SJSA1 (cell line): Measurements from ENCODE around the gene ALPI. TPM values are rescaled to one million over a fixed set of nuclear protein-coding genes. Genes with fewer than 3 reads are reported as not detected.
"Not testable (repeated sequence)": the region's sequence is repeated elsewhere in the genome, so short reads cannot be mapped to it uniquely, and the experiment has no call there.

Source experiments
- DNase-seq, 2 experiments: peaks; one replicate each; pipeline ENCODE4 v3.0.0-alpha.2; 2015 to 2020; ENCODE audit warnings: low spot score in 2 of 2, low read depth in 1 of 2
- H3K27ac ChIP-seq: fragments of 250-450 bp; sonication (Bioruptor Pico); 2 replicates; pipeline ENCODE4 v1.5.1; 2020; ENCODE audit warnings: mild to moderate bottlenecking, moderate library complexity
- H3K27me3 ChIP-seq: fragments of 250-450 bp; sonication (Bioruptor Pico); replicated peaks from 2 replicates; pipeline ENCODE4 v1.5.1; 2020; ENCODE audit warnings: mild to moderate bottlenecking, moderate library complexity
- H3K36me3 ChIP-seq: fragments of 250-450 bp; sonication (Bioruptor Pico); 2 replicates; pipeline ENCODE4 v1.5.1; 2020; ENCODE audit warnings: mild to moderate bottlenecking
- H3K4me1 ChIP-seq: fragments of 250-450 bp; sonication (Bioruptor Pico); replicated peaks from 2 replicates; pipeline ENCODE4 v1.6.1; 2021; ENCODE audit warnings: mild to moderate bottlenecking
- H3K4me3 ChIP-seq: fragments of 250-450 bp; sonication (Bioruptor Pico); 2 replicates; pipeline ENCODE4 v1.5.1; 2020; ENCODE audit warnings: mild to moderate bottlenecking
- H3K9me3 ChIP-seq: fragments of 250-450 bp; sonication (Bioruptor Pico); replicated peaks from 2 replicates; pipeline ENCODE4 v1.5.1; 2020; ENCODE audit warnings: mild to moderate bottlenecking
- total RNA-seq: library from RNA; depleted of rRNA; stranded (reverse); fragments of >200 nt; shearing (Covaris generic); gene quantifications from 2 replicates; pipeline ENCODE4 v1.2.3, GENCODE V29; 2014

Gene ALPI
- total RNA-seq, 1 experiment from 2014 or later: not detected

GRCh38 chr2:232442431-232442830 lies 13.5 kb upstream of the ALPI start:
- H3K36me3 ChIP-seq, H3K4me3 ChIP-seq, H3K27me3 ChIP-seq, H3K27ac ChIP-seq, DNase-seq, H3K9me3 ChIP-seq, H3K4me1 ChIP-seq: not testable (repeated sequence)

- DNase-seq, H3K27ac ChIP-seq, H3K9me3 ChIP-seq, H3K36me3 ChIP-seq, H3K4me1 ChIP-seq, H3K27me3 ChIP-seq, H3K4me3 ChIP-seq: not testable (repeated sequence)
Measured at GRCh38 chr2:232443047-232443446, 12.9 kb upstream of the ALPI start.

- H3K27me3 ChIP-seq, DNase-seq, H3K27ac ChIP-seq, H3K4me3 ChIP-seq, H3K36me3 ChIP-seq, H3K4me1 ChIP-seq, H3K9me3 ChIP-seq: not testable (repeated sequence)
Measured at GRCh38 chr2:232443669-232444408, 12.1 kb upstream of the ALPI start.

GRCh38 chr2:232444409-232445148 lies 11.4 kb upstream of the ALPI start:
- H3K4me1 ChIP-seq: no peaks in the 10 kb centered on the region
- H3K27ac ChIP-seq: no peak overlapping the region
- no peaks in the 10 kb centered on the region; the same call in 1 of the 2 replicates for H3K27me3 ChIP-seq
- H3K9me3 ChIP-seq: no peaks in the 10 kb centered on the region
- peak; percentile 53 to 78 for DNase-seq
- H3K4me3 ChIP-seq: no peak overlapping the region
- H3K36me3 ChIP-seq: no peaks in the 10 kb centered on the region

- H3K9me3 ChIP-seq, H3K27me3 ChIP-seq, H3K4me3 ChIP-seq, H3K4me1 ChIP-seq, H3K27ac ChIP-seq, H3K36me3 ChIP-seq, DNase-seq: not testable (repeated sequence)
Measured at GRCh38 chr2:232445149-232445885, 10.6 kb upstream of the ALPI start.

GRCh38 chr2:232446266-232446777 lies 9.6 kb upstream of the ALPI start:
- H3K4me3 ChIP-seq, H3K36me3 ChIP-seq, H3K27me3 ChIP-seq, H3K4me1 ChIP-seq, H3K9me3 ChIP-seq, H3K27ac ChIP-seq, DNase-seq: not testable (repeated sequence)

GRCh38 chr2:232447091-232447620 lies 8.8 kb upstream of the ALPI start:
- no peak overlapping the region for H3K27ac ChIP-seq
- H3K36me3 ChIP-seq: no peaks in the 10 kb centered on the region
- H3K9me3 ChIP-seq: no peaks in the 10 kb centered on the region
- no peaks in the 10 kb centered on the region for H3K4me1 ChIP-seq
- no peak for DNase-seq
- peaks cover 9% of the 10 kb centered on the region; the same call in 1 of the 2 replicates for H3K27me3 ChIP-seq
- H3K4me3 ChIP-seq: no peak overlapping the region

GRCh38 chr2:232447638-232448303 lies 8.2 kb upstream of the ALPI start:
- no peaks in the 10 kb centered on the region for H3K9me3 ChIP-seq
- peak in 1 of 2 experiments; percentile 25 for DNase-seq
- H3K27me3 ChIP-seq: peaks cover 9% of the 10 kb centered on the region; the same call in 1 of the 2 replicates
- H3K4me1 ChIP-seq: no peaks in the 10 kb centered on the region
- no peak overlapping the region for H3K27ac ChIP-seq
- no peak overlapping the region for H3K4me3 ChIP-seq
- H3K36me3 ChIP-seq: no peaks in the 10 kb centered on the region

- Histone ChIP-seq H3K36me3 (no peaks in the 10 kb centered on the region), H3K27me3 (peaks cover 12% of the 10 kb centered on the region; the same call in 1 of the 2 replicates), H3K9me3 (no peaks in the 10 kb centered on the region), H3K4me1 (no peaks in the 10 kb centered on the region), H3K4me3 (no peak overlapping the region), H3K27ac (no peak overlapping the region)
- no peak for DNase-seq
Measured at GRCh38 chr2:232448304-232448690, 7.7 kb upstream of the ALPI start.

GRCh38 chr2:232449964-232450363 lies 6.0 kb upstream of the ALPI start:
- no peak overlapping the region for H3K27ac ChIP-seq
- H3K27me3 ChIP-seq: peaks cover 17% of the 10 kb centered on the region; the same call in 1 of the 2 replicates
- H3K4me3 ChIP-seq: no peak overlapping the region
- H3K36me3 ChIP-seq: no peaks in the 10 kb centered on the region
- DNase-seq: peak in 1 of 2 experiments; percentile 22
- H3K4me1 ChIP-seq: no peaks in the 10 kb centered on the region
- no peaks in the 10 kb centered on the region for H3K9me3 ChIP-seq

- not testable (repeated sequence) for H3K4me3 ChIP-seq, H3K4me1 ChIP-seq, H3K9me3 ChIP-seq, H3K27ac ChIP-seq, H3K36me3 ChIP-seq
- DNase-seq: peak in 1 of 2 experiments; percentile 25
- H3K27me3 ChIP-seq: peaks cover 20% of the 10 kb centered on the region; the same call in 1 of the 2 replicates
Measured at GRCh38 chr2:232451645-232452044, 4.3 kb upstream of the ALPI start.

- H3K9me3 ChIP-seq: no peaks in the 10 kb centered on the region
- DNase-seq: no peak
- H3K4me3 ChIP-seq: no peak overlapping the region
- H3K36me3 ChIP-seq: no peaks in the 10 kb centered on the region
- H3K27ac ChIP-seq: no peak overlapping the region
- H3K4me1 ChIP-seq: no peaks in the 10 kb centered on the region
- peaks cover 20% of the 10 kb centered on the region; the same call in 1 of the 2 replicates for H3K27me3 ChIP-seq
Measured at GRCh38 chr2:232454630-232455029, 1.3 kb upstream of the ALPI start.
